Stomach (tissue), 9 donors: ENCODE data around the gene C20orf96. TPM values are rescaled to one million over a fixed set of nuclear protein-coding genes. Genes with fewer than 3 reads are reported as not detected.

ENCODE experiments used
- DNase-seq, 2 donors: peaks; one replicate each; pipeline versions ENCODE4 v3.0.0 to v3.0.0-alpha.2; 2013 to 2019
- H3K27ac ChIP-seq, 5 donors: fragments of 200-600 bp in 4 of 5; sonication (generic) in 4 of 5; one replicate each; pipeline ENCODE4 v1.5.1; 2013 to 2019; ENCODE audit warnings: mild to moderate bottlenecking in 1 of 5, moderate library complexity in 1 of 5
- H3K27me3 ChIP-seq, 3 donors: fragments of 200-600 bp; sonication (generic); one replicate each; pipeline ENCODE4 v1.5.1; 2017 to 2019; ENCODE audit warnings: mixed run types in 1 of 3
- H3K36me3 ChIP-seq, 4 donors: fragments of 200-600 bp; sonication (generic); 1 replicate in 3 of 4; 2 replicates in 1 of 4; pipeline ENCODE4 v1.5.1; 2016 to 2019
- H3K4me1 ChIP-seq, 4 donors: fragments of 200-600 bp; sonication (generic); one replicate each; pipeline ENCODE4 v1.5.1; 2016 to 2019
- H3K4me3 ChIP-seq, 4 donors: fragments of 200-600 bp; sonication (generic) in 3 of 4; one replicate each; pipeline ENCODE4 v1.5.1; 2016 to 2019; ENCODE audit warnings: mild to moderate bottlenecking in 1 of 4
- H3K9me3 ChIP-seq, 4 donors: fragments of 200-600 bp; sonication (generic); one replicate each; pipeline ENCODE4 v1.5.1; 2016 to 2019
- EP300 ChIP-seq: sonication (generic); formaldehyde crosslinking; IDR thresholded peaks from one replicate; pipeline ENCODE4 v1.6.1; 2017; ENCODE audit warnings: antibody characterized with exemption
- POLR2A ChIP-seq, 4 donors: fragments of 450-650 bp; IDR thresholded peaks; one replicate each; pipeline ENCODE4 v1.6.1; 2016; ENCODE audit warnings: antibody characterized with exemption in 4 of 4, control low read depth in 2 of 4, mild to moderate bottlenecking in 1 of 4, moderate library complexity in 1 of 4
- POLR2AphosphoS5 ChIP-seq, 3 donors: sonication (generic); formaldehyde crosslinking; IDR thresholded peaks; one replicate each; pipeline ENCODE4 v1.6.1; 2016; ENCODE audit warnings: antibody characterized with exemption in 3 of 3
- WGBS, 5 donors: extraction: QIAGEN DNeasy Blood & Tissue Kit in 3 of 5; methylation state at CpG; one replicate each; pipeline versions ENCODE4 v1.1.5 to v1.1.7; 2013 to 2018; 5-methylcytosine and 5-hydroxymethylcytosine counted together
- intact Hi-C: fragments of 100-400 bp; cut with DNase I; formaldehyde crosslinking; loops from one replicate; pipeline ENCODE4 v1.15.1; 2023; ENCODE audit warnings: low total_unique reads
- polyA plus RNA-seq, 3 donors: library from polyadenylated mRNA; stranded (reverse); fragments of 200-250 nt; gene quantifications; one replicate each; pipeline ENCODE4 v1.2.3, GENCODE V29; 2013
- total RNA-seq, 5 donors: library from RNA; depleted of rRNA; stranded (reverse); fragments of >200 nt; gene quantifications; one replicate each; pipeline versions ENCODE4 v1.1.0 to v1.2.3, GENCODE V29; 2014 to 2016
- TF ChIP-seq, protein P1 (sequence below), 7 experiments: fragments of 450-650 bp in 4 of 7; fragments of 200-600 bp in 3 of 7; sonication (generic) in 3 of 7; IDR thresholded peaks; one replicate each; pipeline ENCODE4 v1.5.1; 2016 to 2019; ENCODE audit warnings: antibody characterized with exemption in 7 of 7, control low read depth in 2 of 7, mild to moderate bottlenecking in 1 of 7
- donor health status: healthy with polysubstance abuse.
- donor health status: Bipolar disorder and iron deficiency.
- donor health status: healthy.

C20orf96 gene
- total and polyA plus RNA-seq, 8 donors, result 3.1 to 23.9 (median 5.1) TPM

DNA sequence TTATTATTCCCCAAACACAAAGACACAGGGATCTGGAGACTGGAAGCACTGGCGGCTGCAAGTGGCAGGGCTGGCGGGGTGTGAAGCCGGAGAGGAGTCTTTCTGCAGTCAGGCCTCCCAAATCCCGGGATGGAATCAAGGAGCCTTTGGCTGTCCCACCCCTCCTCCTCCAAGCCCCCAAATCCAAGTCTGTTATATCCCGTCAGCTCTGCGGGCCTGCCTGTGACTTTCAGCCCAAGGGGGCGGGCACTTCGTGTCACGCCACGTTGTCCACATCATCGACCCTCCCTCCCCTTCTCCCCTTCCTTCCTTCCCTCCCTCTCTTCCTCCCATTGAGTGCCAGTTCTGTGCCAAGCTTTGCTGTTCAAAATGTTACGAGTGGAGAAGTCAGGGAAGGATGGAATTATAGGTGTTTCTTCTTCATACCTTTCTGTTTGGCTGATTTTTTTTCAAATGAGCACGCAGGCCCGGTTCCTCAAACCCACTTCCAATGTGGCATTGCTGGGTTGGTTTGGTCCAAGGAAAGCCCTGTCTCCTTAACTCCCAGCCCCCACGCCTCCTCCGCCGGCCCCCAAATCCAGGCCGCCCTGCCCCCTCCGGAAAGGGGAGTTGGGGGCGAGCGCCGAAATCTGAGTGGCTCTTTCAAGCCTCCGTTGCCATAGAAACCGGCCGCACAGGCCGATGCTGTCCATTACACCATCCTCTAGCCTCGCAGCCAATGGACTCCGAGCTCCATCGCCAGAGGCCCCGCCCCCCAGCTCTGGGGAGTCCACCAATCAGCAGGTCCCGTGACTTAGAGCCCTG, 19.5 kb upstream of the C20orf96 start:
- intact Hi-C loops, result no loop called here
- 5 to 9% (median 8%) methylated on average over 31 of the region's 31 CpGs for WGBS, 5 donors
- H3K4me3 ChIP-seq, result peak overlapping the region; percentile 44 to 49 (median 46)

DNA sequence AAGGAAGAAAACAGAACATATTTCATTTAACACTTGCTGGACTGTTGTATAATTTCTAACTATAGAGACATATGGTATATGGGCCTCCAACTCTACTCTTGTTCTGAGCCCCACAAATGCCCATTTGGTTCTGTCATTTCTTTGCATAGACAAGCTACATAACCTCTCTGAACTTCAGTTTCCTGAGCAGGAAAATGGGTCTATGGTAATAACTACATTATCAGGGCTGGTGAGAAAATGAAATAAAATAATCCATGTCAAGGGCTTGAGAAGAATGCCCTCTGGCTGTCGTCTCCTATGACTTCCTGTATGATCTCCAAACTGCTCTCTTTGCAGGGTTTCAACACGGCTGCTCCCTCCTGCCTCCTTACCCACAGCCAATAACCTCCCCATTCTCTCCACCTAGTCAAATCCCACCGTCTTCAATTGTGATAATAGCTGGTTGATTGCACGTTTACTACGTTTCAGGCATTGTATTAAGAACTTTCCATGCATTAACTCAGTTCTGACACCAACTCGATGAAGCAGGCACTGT, 18.8 kb upstream of the C20orf96 start:
- DNase-seq, result peak in 1 of 2 donors; percentile 65
- H3K4me1 ChIP-seq, result peaks cover 0 to 24% (median 13%) of the 10 kb centered on the region in 4 donors
- peak overlapping the region; percentile 44 to 49 (median 46) for H3K4me3 ChIP-seq
- peak overlapping the region; percentile 65 to 88 (median 82) for H3K27ac ChIP-seq
- H3K27me3 ChIP-seq, result no peaks in the 10 kb centered on the region
- H3K9me3 ChIP-seq, result no peaks in the 10 kb centered on the region
- H3K36me3 ChIP-seq, result no peaks in the 10 kb centered on the region
- WGBS, 5 donors, result 3 to 18% (median 12%) methylated on average over 6 of the region's 6 CpGs
- TF ChIP-seq POLR2A (IDR thresholded peaks at IDR 0.05), result no peak
- TF ChIP-seq, protein P1, sequence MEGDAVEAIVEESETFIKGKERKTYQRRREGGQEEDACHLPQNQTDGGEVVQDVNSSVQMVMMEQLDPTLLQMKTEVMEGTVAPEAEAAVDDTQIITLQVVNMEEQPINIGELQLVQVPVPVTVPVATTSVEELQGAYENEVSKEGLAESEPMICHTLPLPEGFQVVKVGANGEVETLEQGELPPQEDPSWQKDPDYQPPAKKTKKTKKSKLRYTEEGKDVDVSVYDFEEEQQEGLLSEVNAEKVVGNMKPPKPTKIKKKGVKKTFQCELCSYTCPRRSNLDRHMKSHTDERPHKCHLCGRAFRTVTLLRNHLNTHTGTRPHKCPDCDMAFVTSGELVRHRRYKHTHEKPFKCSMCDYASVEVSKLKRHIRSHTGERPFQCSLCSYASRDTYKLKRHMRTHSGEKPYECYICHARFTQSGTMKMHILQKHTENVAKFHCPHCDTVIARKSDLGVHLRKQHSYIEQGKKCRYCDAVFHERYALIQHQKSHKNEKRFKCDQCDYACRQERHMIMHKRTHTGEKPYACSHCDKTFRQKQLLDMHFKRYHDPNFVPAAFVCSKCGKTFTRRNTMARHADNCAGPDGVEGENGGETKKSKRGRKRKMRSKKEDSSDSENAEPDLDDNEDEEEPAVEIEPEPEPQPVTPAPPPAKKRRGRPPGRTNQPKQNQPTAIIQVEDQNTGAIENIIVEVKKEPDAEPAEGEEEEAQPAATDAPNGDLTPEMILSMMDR (IDR thresholded peaks at IDR 0.05), result peak in 1 of 7 experiments; percentile 5
- intact Hi-C loops, result no loop called here

More for the DNA sequence above, 19.5 kb upstream of the C20orf96 start:
- no peaks in the 10 kb centered on the region for H3K27me3 ChIP-seq
- H3K27ac ChIP-seq, result peak overlapping the region; percentile 65 to 88 (median 82)
- no peaks in the 10 kb centered on the region for H3K9me3 ChIP-seq
- TF ChIP-seq EP300 (no peak), POLR2A (IDR thresholded peaks at IDR 0.05) (no peak), POLR2AphosphoS5 (IDR thresholded peaks at IDR 0.05) (peak in 1 of 3 donors; percentile 31)
- TF ChIP-seq, protein P1 (IDR thresholded peaks at IDR 0.05), result no peak
- H3K4me1 ChIP-seq, result peaks cover 0 to 24% (median 13%) of the 10 kb centered on the region in 4 donors
- peak; percentile 90 to 99 for DNase-seq
- H3K36me3 ChIP-seq, result no peaks in the 10 kb centered on the region

DNA sequence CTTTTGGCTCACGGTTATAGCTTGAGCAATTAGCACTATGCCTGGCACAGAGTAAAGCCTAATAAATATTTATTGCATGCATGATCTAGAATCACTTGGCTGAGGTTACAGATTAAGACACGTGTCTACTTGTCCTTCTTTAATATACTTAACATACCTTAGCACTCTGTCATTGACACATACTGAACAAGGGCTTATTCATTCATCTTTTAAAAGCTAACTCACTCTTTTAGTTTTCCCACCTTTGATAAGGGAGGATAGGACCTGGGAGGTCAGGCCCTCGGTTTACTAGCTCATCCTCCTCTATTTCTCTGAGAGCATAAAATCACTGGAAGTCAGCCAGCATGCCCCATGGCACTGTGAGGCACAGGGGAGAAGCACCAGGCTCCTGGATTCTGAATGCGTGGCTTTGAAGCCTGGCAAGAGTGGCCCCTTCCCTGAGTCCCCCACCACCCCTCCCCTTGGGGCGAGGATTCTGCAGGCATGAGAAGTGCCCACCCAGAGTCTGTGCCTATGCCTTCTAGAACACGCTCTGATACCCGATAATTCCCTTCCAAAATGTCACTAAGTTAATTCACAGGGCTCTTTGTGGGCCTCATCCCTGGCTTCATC, 18.0 kb upstream of the C20orf96 start:
- no peak for DNase-seq
- H3K9me3 ChIP-seq, result no peaks in the 10 kb centered on the region
- peaks cover 0 to 24% (median 13%) of the 10 kb centered on the region in 4 donors for H3K4me1 ChIP-seq
- H3K36me3 ChIP-seq, result no peaks in the 10 kb centered on the region
- TF ChIP-seq POLR2A (IDR thresholded peaks at IDR 0.05), result no peak
- TF ChIP-seq, protein P1 (IDR thresholded peaks at IDR 0.05), result no peak
- TF ChIP-seq POLR2AphosphoS5 (IDR thresholded peaks at IDR 0.05), result no peak
- TF ChIP-seq EP300, result no peak
- intact Hi-C loops, result no loop called here
- no peak overlapping the region for H3K27ac ChIP-seq
- H3K4me3 ChIP-seq, result no peak overlapping the region
- no peaks in the 10 kb centered on the region for H3K27me3 ChIP-seq
- WGBS, 5 donors, result 61 to 78% (median 67%) methylated on average over 6 to 7 of the region's 7 CpGs

DNA sequence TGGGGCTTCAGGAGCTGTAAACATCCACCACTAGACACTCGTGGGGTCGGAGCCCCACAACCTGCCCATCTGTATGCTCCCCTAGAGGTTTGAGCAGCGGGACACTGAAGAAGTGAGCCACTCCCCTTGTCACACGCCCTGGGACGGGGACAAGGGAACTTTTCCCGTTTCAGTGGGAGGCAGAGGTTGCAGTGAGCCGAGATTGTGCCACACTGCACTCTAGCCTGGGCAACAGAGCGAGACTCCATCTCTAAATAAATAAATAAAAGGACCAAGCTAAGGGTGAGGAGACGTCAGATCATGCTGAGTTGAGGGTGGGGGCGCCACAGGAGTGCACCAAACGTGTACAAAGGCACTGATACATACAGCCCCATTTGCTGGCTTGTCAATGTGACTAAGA, 15.2 kb upstream of the C20orf96 start:
- no peak for DNase-seq
- intact Hi-C loops, result no loop called here
- no peaks in the 10 kb centered on the region for H3K36me3 ChIP-seq
- TF ChIP-seq, protein P1 (IDR thresholded peaks at IDR 0.05), result no peak
- no peaks in the 10 kb centered on the region for H3K27me3 ChIP-seq
- H3K9me3 ChIP-seq, result no peaks in the 10 kb centered on the region
- peaks cover 7 to 31% (median 21%) of the 10 kb centered on the region in 4 donors for H3K4me1 ChIP-seq
- WGBS, 5 donors, result 64 to 84% (median 72%) methylated on average over 11 of the region's 11 CpGs
- H3K4me3 ChIP-seq, result no peak overlapping the region
- H3K27ac ChIP-seq, result no peak overlapping the region
